Panc1 (cell line): Measurements from ENCODE around the gene ORC6. TPM values are rescaled to one million over a fixed set of nuclear protein-coding genes. Genes with fewer than 3 reads are reported as not detected.

Experiments used
- ATAC-seq: fragments of 200-7000 bp; cut with Tn5 transposase; 2 replicates; pipeline ENCODE4 v1.9.1; 2020; ENCODE audit warnings: mild to moderate bottlenecking, moderate library complexity
- BruUV-seq: library from RNA; stranded (reverse); fragments of 400-500 nt; replicated peaks from 2 replicates; lab custom pipeline; 2021; lab: Mats Ljungman, UMichigan
- CTCF ChIA-PET: fragments of 300-600 bp; sonication (Branson Sonifier 250); formaldehyde crosslinking; loops from one replicate; lab custom pipeline; 2022; ENCODE audit warnings: antibody characterized with exemption; lab: Charles Lee
- POLR2A ChIA-PET: fragments of 300-600 bp; sonication (Branson Sonifier 250); formaldehyde crosslinking; loops from one replicate; lab custom pipeline; 2022; ENCODE audit warnings: antibody characterized with exemption; lab: Charles Lee
- DNase-seq: peaks from one replicate; pipeline ENCODE4 v3.0.0-alpha.2; 2010; ENCODE audit warnings: low read depth, low spot score
- H3K27ac ChIP-seq: 2 replicates; pipeline ENCODE4 v1.5.1; 2011; ENCODE audit warnings: mild to moderate bottlenecking, low read length, inconsistent platforms
- H3K27me3 ChIP-seq: fragments of 200-500 bp; sonication (Bioruptor generic); 2 replicates; pipeline ENCODE4 v1.6.0; 2014; ENCODE audit warnings: low read length, inconsistent platforms; ENCODE audit not compliant: control insufficient read depth, insufficient read depth
- H3K36me3 ChIP-seq: fragments of 200-500 bp; sonication (Bioruptor generic); 2 replicates; pipeline ENCODE4 v1.5.1; 2014; ENCODE audit warnings: inconsistent platforms, mild to moderate bottlenecking, low read length, moderate library complexity; ENCODE audit not compliant: control insufficient read depth, insufficient read depth
- H3K4me1 ChIP-seq: 2 replicates; pipeline ENCODE4 v1.5.1; 2011; ENCODE audit warnings: inconsistent platforms, mild to moderate bottlenecking, low read length, moderate library complexity; ENCODE audit not compliant: control insufficient read depth, insufficient read depth
- H3K4me3 ChIP-seq, 2 experiments: 2 replicates each; pipeline ENCODE4 v1.5.1; 2011 to 2012; ENCODE audit warnings: low read depth in 2 of 2, low read length in 2 of 2, mild to moderate bottlenecking in 2 of 2, inconsistent platforms in 1 of 2, moderate library complexity in 1 of 2
- H3K9me3 ChIP-seq: fragments of 200-500 bp; sonication (Bioruptor generic); 2 replicates; pipeline ENCODE4 v1.5.1; 2014; ENCODE audit warnings: low read depth, mild to moderate bottlenecking, inconsistent platforms, low read length, moderate library complexity; ENCODE audit not compliant: control insufficient read depth, insufficient read depth
- POLR2AphosphoS5 ChIP-seq: IDR thresholded peaks from 2 replicates; pipeline ENCODE4 v1.6.1; 2012; ENCODE audit warnings: mild to moderate bottlenecking, low read depth, low read length, moderate library complexity
- SIN3A ChIP-seq: IDR thresholded peaks from 2 replicates; pipeline ENCODE4 v1.6.1; 2012; ENCODE audit warnings: low read depth, mild to moderate bottlenecking, low read length, moderate library complexity, borderline replicate concordance; ENCODE audit not compliant: insufficient read depth
- TCF7L2 ChIP-seq: IDR thresholded peaks from 2 replicates; pipeline ENCODE4 v1.6.1; 2011; ENCODE audit warnings: mild to moderate bottlenecking, low read depth, low read length, inconsistent platforms
- in situ Hi-C: cut with HindIII; loops from 2 replicates; pipeline ENCODE4 v1.10.0; 2016; ENCODE audit warnings: low sequenced_read_pairs, low pct_unique_long_range_greater_than_20kb
- intact Hi-C: fragments of 100-400 bp; cut with micrococcal nuclease; formaldehyde crosslinking; loops from one replicate; pipeline ENCODE4 v1.10.0; 2022; ENCODE audit not compliant: unreplicated experiment
- total RNA-seq: library from RNA; stranded (reverse); gene quantifications from one replicate; pipeline ENCODE4 v1.2.1, GENCODE V29; 2021; ENCODE audit not compliant: unreplicated experiment
- TF ChIP-seq, protein P1 (sequence below): fragments of 450-650 bp; IDR thresholded peaks from 2 replicates; pipeline ENCODE4 v1.5.1; 2017; ENCODE audit warnings: mild to moderate bottlenecking
- TF ChIP-seq, protein P2 (sequence below), 2 experiments: IDR thresholded peaks; 2 replicates each; pipeline ENCODE4 v1.6.1; 2011 to 2012; ENCODE audit warnings: low read depth in 2 of 2, control low read depth in 1 of 2, low read length in 1 of 2, mild to moderate bottlenecking in 1 of 2, moderate library complexity in 1 of 2; ENCODE audit not compliant: insufficient read depth in 1 of 2

The ORC6 gene
- total RNA-seq, 1 experiment from 2014 or later = 33.5 TPM

DNA sequence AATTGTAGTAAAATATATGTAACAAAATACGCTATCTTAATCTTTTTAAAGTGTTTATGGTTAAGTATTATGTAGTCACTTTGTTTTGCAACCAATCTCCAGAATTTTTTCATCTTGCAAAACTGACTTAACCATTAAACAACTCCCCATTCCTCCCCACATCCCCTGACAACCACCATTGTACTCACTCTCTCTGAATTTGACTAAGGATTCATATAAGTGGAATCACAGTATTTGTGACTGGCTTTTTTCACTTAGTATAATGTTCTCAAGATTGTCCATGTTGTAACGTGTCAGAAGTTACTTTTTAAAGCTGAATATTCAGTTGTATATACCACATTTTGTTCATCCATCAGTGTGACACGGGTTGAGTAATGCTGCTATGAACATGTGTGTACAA, 10.6 kb downstream of the ORC6 start:
- ChIA-PET CTCF (no interaction called here), POLR2A (no interaction called here)
- no peaks in the 10 kb centered on the region for H3K27me3 ChIP-seq
- H3K4me3 ChIP-seq = no peak overlapping the region
- DNase-seq = no peak
- no peaks in the 10 kb centered on the region for H3K4me1 ChIP-seq
- TF ChIP-seq SIN3A (no peak), TCF7L2 (no peak), POLR2AphosphoS5 (no peak)
- TF ChIP-seq, protein P1, sequence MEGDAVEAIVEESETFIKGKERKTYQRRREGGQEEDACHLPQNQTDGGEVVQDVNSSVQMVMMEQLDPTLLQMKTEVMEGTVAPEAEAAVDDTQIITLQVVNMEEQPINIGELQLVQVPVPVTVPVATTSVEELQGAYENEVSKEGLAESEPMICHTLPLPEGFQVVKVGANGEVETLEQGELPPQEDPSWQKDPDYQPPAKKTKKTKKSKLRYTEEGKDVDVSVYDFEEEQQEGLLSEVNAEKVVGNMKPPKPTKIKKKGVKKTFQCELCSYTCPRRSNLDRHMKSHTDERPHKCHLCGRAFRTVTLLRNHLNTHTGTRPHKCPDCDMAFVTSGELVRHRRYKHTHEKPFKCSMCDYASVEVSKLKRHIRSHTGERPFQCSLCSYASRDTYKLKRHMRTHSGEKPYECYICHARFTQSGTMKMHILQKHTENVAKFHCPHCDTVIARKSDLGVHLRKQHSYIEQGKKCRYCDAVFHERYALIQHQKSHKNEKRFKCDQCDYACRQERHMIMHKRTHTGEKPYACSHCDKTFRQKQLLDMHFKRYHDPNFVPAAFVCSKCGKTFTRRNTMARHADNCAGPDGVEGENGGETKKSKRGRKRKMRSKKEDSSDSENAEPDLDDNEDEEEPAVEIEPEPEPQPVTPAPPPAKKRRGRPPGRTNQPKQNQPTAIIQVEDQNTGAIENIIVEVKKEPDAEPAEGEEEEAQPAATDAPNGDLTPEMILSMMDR = no peak
- TF ChIP-seq, protein P2, sequence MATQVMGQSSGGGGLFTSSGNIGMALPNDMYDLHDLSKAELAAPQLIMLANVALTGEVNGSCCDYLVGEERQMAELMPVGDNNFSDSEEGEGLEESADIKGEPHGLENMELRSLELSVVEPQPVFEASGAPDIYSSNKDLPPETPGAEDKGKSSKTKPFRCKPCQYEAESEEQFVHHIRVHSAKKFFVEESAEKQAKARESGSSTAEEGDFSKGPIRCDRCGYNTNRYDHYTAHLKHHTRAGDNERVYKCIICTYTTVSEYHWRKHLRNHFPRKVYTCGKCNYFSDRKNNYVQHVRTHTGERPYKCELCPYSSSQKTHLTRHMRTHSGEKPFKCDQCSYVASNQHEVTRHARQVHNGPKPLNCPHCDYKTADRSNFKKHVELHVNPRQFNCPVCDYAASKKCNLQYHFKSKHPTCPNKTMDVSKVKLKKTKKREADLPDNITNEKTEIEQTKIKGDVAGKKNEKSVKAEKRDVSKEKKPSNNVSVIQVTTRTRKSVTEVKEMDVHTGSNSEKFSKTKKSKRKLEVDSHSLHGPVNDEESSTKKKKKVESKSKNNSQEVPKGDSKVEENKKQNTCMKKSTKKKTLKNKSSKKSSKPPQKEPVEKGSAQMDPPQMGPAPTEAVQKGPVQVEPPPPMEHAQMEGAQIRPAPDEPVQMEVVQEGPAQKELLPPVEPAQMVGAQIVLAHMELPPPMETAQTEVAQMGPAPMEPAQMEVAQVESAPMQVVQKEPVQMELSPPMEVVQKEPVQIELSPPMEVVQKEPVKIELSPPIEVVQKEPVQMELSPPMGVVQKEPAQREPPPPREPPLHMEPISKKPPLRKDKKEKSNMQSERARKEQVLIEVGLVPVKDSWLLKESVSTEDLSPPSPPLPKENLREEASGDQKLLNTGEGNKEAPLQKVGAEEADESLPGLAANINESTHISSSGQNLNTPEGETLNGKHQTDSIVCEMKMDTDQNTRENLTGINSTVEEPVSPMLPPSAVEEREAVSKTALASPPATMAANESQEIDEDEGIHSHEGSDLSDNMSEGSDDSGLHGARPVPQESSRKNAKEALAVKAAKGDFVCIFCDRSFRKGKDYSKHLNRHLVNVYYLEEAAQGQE (IDR thresholded peaks at IDR 0.05; ENCODE audit: insufficient read depth in 1 of 2, low read depth in 2 of 2, low read length in 1 of 2) = no peak
- ATAC-seq = no peak
- in situ Hi-C loops (no loop called here), intact Hi-C loops (no loop called here)
- peaks cover 8% of the 10 kb centered on the region for H3K36me3 ChIP-seq
- H3K9me3 ChIP-seq = no peaks in the 10 kb centered on the region
- BruUV-seq = no TSS peak
- no peak overlapping the region for H3K27ac ChIP-seq

DNA sequence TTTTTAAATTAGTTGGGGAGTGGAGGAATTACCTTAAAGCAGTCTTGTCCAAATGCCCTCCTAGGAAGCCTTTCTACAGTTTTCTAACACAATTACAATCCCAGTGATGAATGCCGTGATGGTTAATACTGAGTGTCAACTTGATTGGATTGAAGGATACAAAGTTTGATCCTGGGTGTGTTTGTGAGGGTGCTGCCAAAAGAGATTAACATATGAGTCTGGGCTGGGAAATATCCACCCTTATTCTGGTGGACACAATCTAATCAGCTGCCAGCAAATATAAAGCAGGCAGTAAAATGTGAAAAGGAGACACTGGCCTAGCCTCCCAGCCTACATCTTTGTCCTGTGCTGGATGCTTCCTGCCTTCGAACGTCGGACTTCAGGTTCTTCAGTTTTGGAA, 12.2 kb downstream of the ORC6 start:
- TF ChIP-seq, protein P1 = no peak
- no peak for TF ChIP-seq TCF7L2
- TF ChIP-seq POLR2AphosphoS5 = no peak
- TF ChIP-seq, protein P2 (IDR thresholded peaks at IDR 0.05; ENCODE audit: insufficient read depth in 1 of 2, low read depth in 2 of 2, low read length in 1 of 2) = no peak
- no peak for TF ChIP-seq SIN3A
- DNase-seq (no peak), ATAC-seq (no peak)
- no TSS peak for BruUV-seq
- H3K4me1 ChIP-seq = no peaks in the 10 kb centered on the region
- H3K4me3 ChIP-seq = no peak overlapping the region
- H3K27me3 ChIP-seq = no peaks in the 10 kb centered on the region
- intact Hi-C loops = no loop called here
- in situ Hi-C loops = no loop called here
- ChIA-PET CTCF (no interaction called here), POLR2A (no interaction called here)
- H3K36me3 ChIP-seq = no peaks in the 10 kb centered on the region; the same call in none of the 2 replicates
- H3K9me3 ChIP-seq = no peaks in the 10 kb centered on the region
- no peak overlapping the region for H3K27ac ChIP-seq
